HepG2 (cell line): ENCODE results near the gene RIMOC1. TPM values are rescaled to one million over a fixed set of nuclear protein-coding genes. Genes with fewer than 3 reads are reported as not detected.

Experiments
- FIP1L1 ChIP-seq: fragments of 200-400 bp; formaldehyde crosslinking; IDR thresholded peaks from 2 replicates; pipeline ENCODE4 v1.6.1; 2018; ENCODE audit warnings: low read depth, mild to moderate bottlenecking, low read length, moderate library complexity, borderline replicate concordance; ENCODE audit not compliant: insufficient read depth
- FOXJ3 ChIP-seq: sonication (generic); formaldehyde crosslinking; IDR thresholded peaks from 2 replicates; pipeline ENCODE4 v1.4.0; 2020; ENCODE audit warnings: missing genetic modification reagents, mild to moderate bottlenecking, borderline replicate concordance
- IRX3 ChIP-seq: sonication (generic); formaldehyde crosslinking; IDR thresholded peaks from 2 replicates; pipeline ENCODE4 v1.8.1; 2023; ENCODE audit warnings: mild to moderate bottlenecking, low read depth, missing genetic modification reagents, borderline replicate concordance
- JUND ChIP-seq: sonication (generic); formaldehyde crosslinking; IDR thresholded peaks from 2 replicates; pipeline ENCODE4 v1.8.0; 2022; ENCODE audit warnings: mild to moderate bottlenecking, missing genetic modification reagents
- LRRFIP1 ChIP-seq: sonication (generic); formaldehyde crosslinking; conservative IDR thresholded peaks from 2 replicates; pipeline ENCODE4 v1.4.0; 2020; ENCODE audit warnings: missing genetic modification reagents
- PAX8 ChIP-seq: sonication (generic); formaldehyde crosslinking; IDR thresholded peaks from 2 replicates; pipeline ENCODE4 v1.8.0; 2022; ENCODE audit warnings: mild to moderate bottlenecking, missing genetic modification reagents, borderline replicate concordance
- PLRG1 ChIP-seq: fragments of 450-650 bp; conservative IDR thresholded peaks from 2 replicates; pipeline ENCODE4 v1.6.1; 2016
- PRPF4 ChIP-seq: fragments of 200-400 bp; formaldehyde crosslinking; IDR thresholded peaks from 2 replicates; pipeline ENCODE4 v1.6.1; 2016; ENCODE audit warnings: low read length, low read depth; ENCODE audit not compliant: poor library complexity, severe bottlenecking
- RBAK ChIP-seq: sonication (generic); formaldehyde crosslinking; IDR thresholded peaks from 2 replicates; pipeline ENCODE4 v1.5.1; 2020; ENCODE audit warnings: mild to moderate bottlenecking, missing genetic modification reagents
- RNF2 ChIP-seq: fragments of 450-650 bp; conservative IDR thresholded peaks from 2 replicates; pipeline ENCODE4 v1.6.1; 2016; ENCODE audit warnings: low read depth
- TIGD3 ChIP-seq: sonication (generic); formaldehyde crosslinking; IDR thresholded peaks from 2 replicates; pipeline ENCODE4 v1.5.1; 2020; ENCODE audit warnings: mild to moderate bottlenecking, missing genetic modification reagents, borderline replicate concordance
- TSC22D2 ChIP-seq: sonication (generic); formaldehyde crosslinking; IDR thresholded peaks from 2 replicates; pipeline ENCODE4 v1.5.1; 2020; ENCODE audit warnings: missing genetic modification reagents, mild to moderate bottlenecking, borderline replicate concordance
- ZBTB38 ChIP-seq: sonication (generic); formaldehyde crosslinking; IDR thresholded peaks from 2 replicates; pipeline ENCODE4 v1.5.1; 2020; ENCODE audit warnings: mild to moderate bottlenecking, missing genetic modification reagents
- ZBTB8A ChIP-seq: sonication (generic); formaldehyde crosslinking; IDR thresholded peaks from 2 replicates; pipeline ENCODE4 v1.4.0; 2020; ENCODE audit warnings: mild to moderate bottlenecking, low read depth, missing genetic modification reagents, borderline replicate concordance
- ZFY ChIP-seq: sonication (generic); formaldehyde crosslinking; IDR thresholded peaks from 2 replicates; pipeline ENCODE4 v1.4.0; 2020; ENCODE audit warnings: missing genetic modification reagents
- ZNF24 ChIP-seq: fragments of 450-650 bp; IDR thresholded peaks from 2 replicates; pipeline ENCODE4 v1.6.1; 2017; ENCODE audit warnings: antibody characterized with exemption, mild to moderate bottlenecking
- ZNF678 ChIP-seq: sonication (generic); formaldehyde crosslinking; IDR thresholded peaks from 2 replicates; pipeline ENCODE4 v1.4.0; 2020; ENCODE audit warnings: mild to moderate bottlenecking, missing genetic modification reagents
- ZNF687 ChIP-seq: sonication (generic); formaldehyde crosslinking; IDR thresholded peaks from 2 replicates; pipeline ENCODE4 v1.5.1; 2020; ENCODE audit warnings: mild to moderate bottlenecking, missing genetic modification reagents, moderate library complexity
- ZNF720 ChIP-seq: sonication (generic); formaldehyde crosslinking; IDR thresholded peaks from 2 replicates; pipeline ENCODE4 v1.4.0; 2020; ENCODE audit warnings: missing genetic modification reagents
- ZNF746 ChIP-seq: sonication (generic); formaldehyde crosslinking; IDR thresholded peaks from 2 replicates; pipeline ENCODE4 v1.8.0; 2022; ENCODE audit warnings: mild to moderate bottlenecking, missing genetic modification reagents
- ZNF790 ChIP-seq: sonication (generic); formaldehyde crosslinking; IDR thresholded peaks from 2 replicates; pipeline ENCODE4 v1.8.0; 2022; ENCODE audit warnings: missing genetic modification reagents, mild to moderate bottlenecking, borderline replicate concordance
- ZNF879 ChIP-seq: sonication (generic); formaldehyde crosslinking; IDR thresholded peaks from 2 replicates; pipeline ENCODE4 v1.8.1; 2023; ENCODE audit warnings: missing genetic modification reagents
- polyA plus RNA-seq, 8 experiments: library from polyadenylated mRNA; depleted of rRNA in 3 of 8; stranded (reverse) in 7 of 8; unstranded in 1 of 8; fragments of >200 nt; fragmentation: Illumina TruSeq in 4 of 8; extraction: Trizol in 4 of 8; gene quantifications; 2 replicates each; pipeline versions ENCODE4 v1.2.1 to v1.2.3, GENCODE V29; 2011 to 2016; ENCODE audit warnings: low read depth in 4 of 8, missing spikeins in 1 of 8, mixed read lengths in 1 of 8; ENCODE audit not compliant: insufficient read depth in 1 of 8
- total RNA-seq, 5 experiments: library from RNA; depleted of rRNA; stranded (reverse); fragments of >200 nt; fragmentation: Illumina TruSeq; extraction: Trizol; gene quantifications; 2 replicates each; pipeline ENCODE4 v1.2.3, GENCODE V29; 2016; ENCODE audit warnings: low read depth in 1 of 5

Gene RIMOC1
- total and polyA plus RNA-seq, 2 of the 13 experiments (the other 11 are each of a cell fraction or from before 2014, with no cell fraction given), result 16.3 to 16.9 TPM

GRCh38 chr5:41903892-41904799, at the start of gene RIMOC1 (continued):
- TF ChIP-seq TIGD3 (CRISPR knock-in tag) (no peak), ZNF678 (peak; percentile 80), PRPF4 (no peak), ZNF746 (CRISPR knock-in tag) (peak; percentile 65; the same call in 1 of the 2 replicates), ZFY (peak; percentile 99), PLRG1 (no peak), ZBTB8A (peak; percentile 88; the same call in 1 of the 2 replicates), LRRFIP1 (no peak), RNF2 (peak; percentile 21; the same call in 1 of the 2 replicates), ZBTB38 (CRISPR knock-in tag) (peak; percentile 34; the same call in 1 of the 2 replicates), ZNF687 (peak; percentile 93), ZNF24 (no peak), PAX8 (CRISPR knock-in tag) (no peak), JUND (CRISPR knock-in tag) (no peak), ZNF879 (CRISPR knock-in tag) (no peak), FOXJ3 (CRISPR knock-in tag) (peak; percentile 55; the same call in 1 of the 2 replicates), RBAK (CRISPR knock-in tag) (no peak; the same call in 1 of the 2 replicates), TSC22D2 (CRISPR knock-in tag) (no peak), ZNF720 (no peak), IRX3 (no peak), ZNF790 (CRISPR knock-in tag) (no peak), FIP1L1 (no peak)
